GM18870 (cell line): ENCODE results near the gene CLDN11.

Experiments
- ATAC-seq: cut with Tn5 transposase; IDR thresholded peaks from one replicate; pipeline ENCODE4 v1.9.1; 2021; ENCODE audit warnings: moderate library complexity; ENCODE audit not compliant: unreplicated experiment

The CLDN11 gene

GRCh38 chr3:170418422-170419398 is at the start of gene CLDN11:
Gene CLDN11 (plus strand): TSS chr3:170418868. CDS start chr3:170419067, 199 bp downstream.
- no peak for ATAC-seq

DNA sequence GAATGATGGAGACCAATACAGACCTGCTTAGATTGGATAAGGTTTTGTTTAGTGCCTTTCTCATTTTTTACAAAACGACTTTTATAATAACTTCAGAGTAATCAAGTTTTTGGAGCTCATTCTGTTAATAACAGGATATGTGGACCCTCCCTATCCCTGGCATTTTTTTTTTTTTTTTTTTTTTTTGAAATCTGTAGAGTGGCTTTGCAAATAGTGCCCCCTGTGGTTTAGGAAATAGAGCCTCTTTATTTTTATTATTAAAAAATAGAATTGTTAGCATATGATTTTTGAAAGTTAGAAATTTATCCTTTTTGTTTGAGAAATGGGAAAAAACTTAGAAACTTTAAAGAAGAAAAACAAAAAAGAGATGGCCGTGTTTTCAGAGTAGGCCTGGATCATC is 49.7 kb upstream of the CLDN11 start:
- ATAC-seq: no peak

DNA sequence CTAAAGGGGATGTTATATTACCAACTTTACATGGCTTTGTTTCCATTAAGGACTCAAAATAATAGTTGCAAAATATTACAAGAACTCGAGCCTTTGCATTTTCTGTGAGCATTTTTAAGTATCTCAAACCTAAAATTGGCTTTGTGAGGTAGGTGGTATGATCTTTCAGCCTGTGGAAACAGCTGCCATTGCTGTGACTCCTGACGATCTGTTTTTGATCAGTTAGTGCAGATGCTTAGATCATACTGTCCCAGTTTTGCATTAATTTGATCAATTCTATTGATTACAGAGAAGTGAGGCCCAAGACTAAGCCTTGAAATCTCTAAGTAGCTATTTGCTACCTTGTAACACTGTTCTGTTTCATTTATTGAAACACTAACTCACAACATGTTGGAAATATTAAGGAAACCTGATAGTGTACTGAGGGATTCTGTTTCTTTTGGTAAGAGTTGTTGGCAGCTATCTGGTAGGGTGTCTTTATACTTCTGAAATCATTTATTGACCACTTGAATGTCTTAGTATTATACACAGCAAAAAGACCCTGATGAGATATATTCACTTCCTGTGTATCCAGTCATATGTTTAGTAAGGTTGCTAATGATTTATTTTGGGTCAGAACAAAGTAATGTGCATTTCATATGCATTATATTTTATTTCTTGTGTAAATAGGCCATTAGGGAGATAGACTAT is 46.3 kb upstream of the CLDN11 start:
- no peak for ATAC-seq

- ATAC-seq: no peak
These were observed 35.1 kb upstream of the CLDN11 start for GRCh38 chr3:170383567-170383966.

- no peak for ATAC-seq
These were observed 32.2 kb upstream of the CLDN11 start for GRCh38 chr3:170386468-170386867.

DNA sequence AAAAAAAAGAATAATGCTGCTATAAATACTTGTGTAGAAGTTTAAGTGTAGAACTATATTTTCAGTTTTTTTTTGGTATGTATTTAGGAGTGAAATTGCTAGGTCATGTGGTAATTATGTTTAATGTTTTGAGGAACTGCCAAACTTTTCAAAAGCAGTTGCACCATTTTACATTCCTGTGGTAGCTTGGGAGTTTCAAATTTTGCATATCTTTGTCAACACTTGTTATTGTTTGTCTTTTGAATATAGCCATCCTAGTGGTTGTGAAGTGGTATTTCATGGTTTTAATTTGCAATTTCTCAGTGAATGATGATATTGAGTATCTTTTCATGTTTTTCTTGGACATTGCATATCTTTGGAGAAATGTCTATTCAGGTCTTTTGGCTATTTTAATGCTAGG is 30.7 kb upstream of the CLDN11 start:
- ATAC-seq: no peak

DNA sequence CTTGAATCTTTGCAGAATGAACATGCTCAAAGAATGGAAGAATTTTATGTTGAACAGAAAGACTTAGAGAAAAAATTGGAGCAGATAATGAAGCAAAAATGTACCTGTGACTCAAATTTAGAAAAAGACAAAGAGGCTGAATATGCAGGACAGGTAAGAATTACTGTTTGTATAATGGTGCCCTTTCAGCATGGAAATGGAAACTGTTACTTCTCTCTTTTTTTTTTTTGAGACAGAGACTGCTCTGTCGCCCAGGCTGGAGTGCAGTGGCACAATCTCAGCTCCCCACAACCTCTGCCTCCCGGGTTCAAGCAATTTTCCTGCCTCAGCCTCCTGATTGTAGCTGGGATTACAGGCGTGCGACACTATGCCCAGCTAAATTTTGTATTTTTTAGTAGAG is 27.6 kb upstream of the CLDN11 start:
- ATAC-seq: no peak

DNA sequence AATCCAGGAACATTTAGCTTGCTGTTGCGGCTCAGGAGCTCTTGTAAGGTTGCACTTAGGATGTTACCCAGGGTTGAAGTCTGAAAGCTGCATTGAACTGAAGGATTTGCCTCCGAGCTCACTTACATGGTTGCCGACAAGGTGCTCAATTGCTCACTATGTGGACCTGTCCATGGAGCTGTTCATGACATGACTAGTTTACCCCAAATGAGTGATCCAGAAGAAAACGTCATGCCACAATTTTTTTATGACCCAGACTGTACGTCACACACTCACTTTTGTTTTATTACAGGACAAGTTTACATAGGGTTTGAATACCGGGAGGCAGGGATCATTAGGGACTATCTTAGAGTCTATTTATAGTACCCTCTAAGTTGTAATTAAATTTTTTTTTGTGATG is 21.0 kb upstream of the CLDN11 start:
- ATAC-seq: no peak

- ATAC-seq: no peak
These were observed 13.6 kb upstream of the CLDN11 start for GRCh38 chr3:170405101-170405500.

GRCh38 chr3:170410428-170411029 is 8.1 kb upstream of the CLDN11 start:
- no peak for ATAC-seq

DNA sequence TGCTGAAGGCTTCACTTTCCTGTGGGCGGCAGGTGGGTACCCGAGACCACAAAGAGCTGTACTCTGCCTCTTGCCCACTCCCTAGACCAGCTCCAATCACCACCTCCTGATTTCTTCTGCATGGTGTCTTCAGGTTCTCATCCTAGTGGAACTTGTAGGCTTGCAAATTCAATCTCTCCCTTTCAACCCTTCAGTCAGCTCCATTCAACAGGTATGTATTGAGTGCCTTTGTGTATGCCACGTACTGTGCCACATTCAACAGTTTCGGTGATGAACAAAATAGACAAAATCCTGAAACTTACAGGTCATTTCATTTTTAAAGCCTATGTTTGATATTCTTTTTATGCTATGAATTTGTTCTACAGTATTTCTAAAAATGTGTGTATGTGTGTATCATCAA is 5.4 kb upstream of the CLDN11 start:
- ATAC-seq: no peak

GRCh38 chr3:170414202-170414663 is 4.4 kb upstream of the CLDN11 start:
- ATAC-seq: peak; percentile 45

- no peak for ATAC-seq
These were observed 1.6 kb upstream of the CLDN11 start for GRCh38 chr3:170417090-170417489.

GRCh38 chr3:170419557-170420087 is 954 bp downstream of the CLDN11 start:
- no peak for ATAC-seq

GRCh38 chr3:170420307-170420821 is 1.7 kb downstream of the CLDN11 start:
- no peak for ATAC-seq

- no peak for ATAC-seq
These were observed 2.5 kb downstream of the CLDN11 start for GRCh38 chr3:170421111-170421641.

DNA sequence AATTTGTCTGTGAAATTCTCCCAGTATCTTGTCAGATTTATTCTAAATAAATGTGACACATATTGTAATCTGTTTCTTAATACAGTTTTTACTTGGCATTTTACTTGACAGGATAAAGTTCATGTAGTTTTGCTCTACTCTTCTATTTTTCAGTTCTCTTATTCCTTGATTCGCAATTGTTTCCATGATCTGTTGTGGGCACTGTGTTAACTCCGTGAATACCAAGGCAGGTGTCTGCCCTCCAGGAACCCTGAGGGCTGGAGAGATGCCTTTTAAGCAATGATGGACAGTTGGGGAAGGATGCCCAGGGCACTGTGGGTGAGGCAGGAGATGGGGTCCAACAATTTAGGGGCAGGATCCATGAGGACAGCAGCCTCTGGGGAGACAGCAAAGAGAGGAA is 3.1 kb downstream of the CLDN11 start:
- ATAC-seq: no peak

- no peak for ATAC-seq
These were observed 4.4 kb downstream of the CLDN11 start for GRCh38 chr3:170423001-170423615.

GRCh38 chr3:170424879-170425278 is 6.2 kb downstream of the CLDN11 start:
- ATAC-seq: no peak

DNA sequence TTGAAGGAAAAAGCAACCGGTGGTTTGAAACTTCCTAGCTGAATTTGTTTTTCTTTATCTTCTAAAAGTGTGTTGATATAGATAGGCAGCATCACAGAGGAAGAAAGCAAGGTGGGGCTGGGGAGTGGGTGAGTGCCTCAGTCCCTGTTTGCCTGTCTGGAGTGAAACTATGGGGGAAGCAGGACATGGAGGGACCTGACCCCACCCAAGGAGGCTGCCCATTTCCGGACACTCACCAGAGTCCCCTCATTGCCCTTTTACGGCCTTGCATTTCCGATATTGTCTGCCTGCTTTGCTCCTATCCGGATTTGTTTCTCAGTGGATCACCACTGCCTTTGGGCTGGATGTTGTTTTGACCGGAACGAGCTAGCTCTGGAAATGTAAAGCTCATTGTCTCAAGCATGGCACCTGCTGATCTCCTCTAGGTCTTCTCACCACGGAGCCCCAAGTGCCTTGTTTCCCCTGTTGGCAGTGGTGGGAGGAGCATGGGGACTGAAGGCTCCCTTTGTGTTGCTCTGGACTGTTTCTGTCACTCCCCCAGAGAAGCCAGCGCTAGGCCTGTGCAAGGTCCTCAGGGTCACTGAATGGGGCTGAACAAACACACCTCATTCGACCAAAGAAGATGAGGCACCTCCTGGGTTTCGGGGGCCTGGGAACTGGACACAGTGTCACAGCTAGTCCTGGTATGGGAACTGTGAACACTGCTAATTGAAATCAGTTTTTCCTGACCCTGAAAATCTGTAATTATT is 7.0 kb downstream of the CLDN11 start:
- no peak for ATAC-seq
